Activated naive CD4-positive, alpha-beta T cell treated with anti-CD3 and anti-CD28 coated beads, Interleukin-2, amount 50 U/mL, for 24 hours (primary cell): Measurements from ENCODE around the gene ZSCAN5B.
"Not testable (repeated sequence)": the region's sequence is repeated elsewhere in the genome, so short reads cannot be mapped to it uniquely, and the experiment has no call there.

Source experiments
- H3K27ac Mint-ChIP-seq: one replicate; pipeline ENCODE4 v1.8.0; 2021; ENCODE audit warnings: mild to moderate bottlenecking, mixed read lengths
- H3K27me3 Mint-ChIP-seq: one replicate; pipeline ENCODE4 v1.8.0; 2021; ENCODE audit warnings: mixed read lengths
- H3K36me3 Mint-ChIP-seq: one replicate; pipeline ENCODE4 v1.8.0; 2021; ENCODE audit warnings: mixed read lengths
- H3K4me1 Mint-ChIP-seq: one replicate; pipeline ENCODE4 v1.8.0; 2021; ENCODE audit warnings: mixed read lengths
- H3K4me3 Mint-ChIP-seq: one replicate; pipeline ENCODE4 v1.8.0; 2021; ENCODE audit warnings: mild to moderate bottlenecking, mixed read lengths
- H3K9me3 Mint-ChIP-seq: one replicate; pipeline ENCODE4 v1.8.0; 2021; ENCODE audit warnings: mixed read lengths

Gene ZSCAN5B

DNA sequence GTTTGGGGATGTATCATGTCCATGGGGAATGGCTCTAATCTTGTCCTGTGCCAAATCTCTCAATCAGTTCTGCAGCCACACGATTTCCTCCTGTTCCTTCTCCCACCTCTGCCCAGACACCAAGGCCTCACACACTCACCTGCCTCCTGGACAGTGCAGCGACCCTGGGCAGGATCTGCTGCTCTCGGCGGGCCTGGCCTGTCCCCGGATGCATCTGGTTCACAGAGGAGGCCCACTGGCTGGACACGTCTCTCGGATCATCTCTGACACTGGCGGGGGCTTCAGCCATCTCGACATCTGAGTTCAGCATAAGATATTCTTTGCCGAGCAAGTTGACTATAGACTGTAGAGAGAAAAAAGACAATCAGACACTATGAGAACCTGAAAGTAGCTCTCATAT, 5.9 kb downstream of the ZSCAN5B start:
- H3K4me3 Mint-ChIP-seq = no peak overlapping the region
- H3K9me3 Mint-ChIP-seq = no peaks in the 10 kb centered on the region
- no peaks in the 10 kb centered on the region for H3K36me3 Mint-ChIP-seq
- peak overlapping the region; percentile 56 for H3K27ac Mint-ChIP-seq
- no peaks in the 10 kb centered on the region for H3K4me1 Mint-ChIP-seq
- peaks cover 5% of the 10 kb centered on the region for H3K27me3 Mint-ChIP-seq

- Mint-ChIP-seq H3K4me1 (no peaks in the 10 kb centered on the region), H3K27ac (no peak overlapping the region), H3K9me3 (no peaks in the 10 kb centered on the region), H3K27me3 (peaks cover 5% of the 10 kb centered on the region), H3K36me3 (no peaks in the 10 kb centered on the region), H3K4me3 (no peak overlapping the region)
Measured at GRCh38 chr19:56191115-56191514, 6.5 kb downstream of the ZSCAN5B start.

DNA sequence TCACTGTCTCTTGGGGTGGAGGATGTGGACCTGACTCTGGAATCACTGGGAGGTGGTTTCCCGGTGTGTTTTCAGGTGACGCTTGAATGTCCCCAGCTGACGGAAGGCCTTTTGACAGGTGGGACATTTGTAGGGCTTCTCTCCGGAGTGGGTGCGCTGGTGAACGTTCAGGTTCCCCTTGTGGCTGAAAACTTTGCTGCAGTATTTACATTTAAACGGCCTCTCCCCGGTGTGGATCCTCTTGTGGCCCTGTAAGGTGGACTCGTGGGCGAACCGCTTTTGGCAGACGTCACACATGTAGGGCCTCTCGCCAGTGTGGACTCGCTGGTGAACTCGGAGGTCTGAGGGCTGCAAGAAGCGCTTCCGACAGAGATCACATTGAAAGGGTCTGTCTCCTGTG, 7.8 kb downstream of the ZSCAN5B start:
- no peak overlapping the region for H3K27ac Mint-ChIP-seq
- H3K4me3 Mint-ChIP-seq = no peak overlapping the region
- no peaks in the 10 kb centered on the region for H3K36me3 Mint-ChIP-seq
- no peaks in the 10 kb centered on the region for H3K9me3 Mint-ChIP-seq
- H3K4me1 Mint-ChIP-seq = peaks cover 6% of the 10 kb centered on the region
- H3K27me3 Mint-ChIP-seq = peaks cover 8% of the 10 kb centered on the region

DNA sequence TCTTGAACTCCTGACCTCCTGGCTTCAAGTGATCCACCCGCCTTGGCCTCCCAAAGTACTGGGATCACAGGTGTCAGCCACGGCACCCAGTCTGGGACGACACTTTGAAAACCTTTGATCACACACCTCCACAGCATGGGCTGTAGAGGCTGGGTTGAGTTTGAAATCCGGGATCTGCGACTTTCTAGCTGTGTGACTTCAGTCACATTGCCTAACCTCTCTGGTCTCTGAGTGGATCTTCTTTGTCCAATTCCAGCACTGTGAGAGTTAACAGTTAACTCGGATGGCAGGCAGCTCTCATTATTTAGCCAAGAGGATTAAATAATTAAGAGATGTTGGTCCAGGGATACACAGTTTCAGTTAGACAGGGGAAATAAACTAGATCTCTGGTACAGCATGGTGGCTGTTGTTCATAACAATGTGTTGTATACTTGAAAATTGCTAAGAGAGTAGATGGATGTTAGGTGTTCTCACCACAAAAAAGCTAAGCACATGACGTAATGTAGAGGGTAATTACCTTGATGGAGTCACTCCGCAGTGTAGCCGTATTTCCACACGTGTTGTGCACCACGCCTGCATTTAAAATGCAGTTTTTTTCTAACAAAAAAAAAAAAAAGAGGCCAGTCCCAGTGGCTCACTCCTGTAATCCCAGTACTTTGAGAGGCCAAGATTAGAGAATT, 19.9 kb downstream of the ZSCAN5B start:
- Mint-ChIP-seq H3K27me3 (no peaks in the 10 kb centered on the region), H3K4me1 (no peaks in the 10 kb centered on the region), H3K36me3 (no peaks in the 10 kb centered on the region), H3K4me3 (no peak overlapping the region), H3K9me3 (no peaks in the 10 kb centered on the region), H3K27ac (no peak overlapping the region)

GRCh38 chr19:56176881-56177280, 20.7 kb downstream of the ZSCAN5B start:
- Mint-ChIP-seq H3K27ac (no peak overlapping the region), H3K9me3 (no peaks in the 10 kb centered on the region), H3K36me3 (no peaks in the 10 kb centered on the region), H3K4me1 (peaks cover 1% of the 10 kb centered on the region), H3K27me3 (no peaks in the 10 kb centered on the region), H3K4me3 (no peak overlapping the region)

DNA sequence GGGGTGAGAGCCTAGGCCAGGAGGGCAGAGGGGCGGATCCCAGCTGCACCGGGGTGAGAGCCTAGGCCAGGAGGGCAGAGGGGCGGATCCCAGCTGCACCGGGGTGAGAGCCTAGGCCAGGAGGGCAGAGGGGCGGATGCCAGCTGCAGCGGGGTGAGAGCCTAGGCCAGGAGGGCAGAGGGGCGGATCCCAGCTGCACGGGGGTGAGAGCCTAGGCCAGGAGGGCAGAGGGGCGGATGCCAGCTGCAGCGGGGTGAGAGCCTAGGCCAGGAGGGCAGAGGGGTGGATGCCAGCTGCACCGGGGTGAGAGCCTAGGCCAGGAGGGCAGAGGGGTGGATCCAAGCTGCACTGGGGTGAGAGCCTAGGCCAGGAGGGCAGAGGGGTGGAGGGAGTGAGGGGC, 21.3 kb downstream of the ZSCAN5B start:
- H3K27ac Mint-ChIP-seq, H3K4me1 Mint-ChIP-seq, H3K36me3 Mint-ChIP-seq, H3K27me3 Mint-ChIP-seq, H3K9me3 Mint-ChIP-seq, H3K4me3 Mint-ChIP-seq: not testable (repeated sequence)

DNA sequence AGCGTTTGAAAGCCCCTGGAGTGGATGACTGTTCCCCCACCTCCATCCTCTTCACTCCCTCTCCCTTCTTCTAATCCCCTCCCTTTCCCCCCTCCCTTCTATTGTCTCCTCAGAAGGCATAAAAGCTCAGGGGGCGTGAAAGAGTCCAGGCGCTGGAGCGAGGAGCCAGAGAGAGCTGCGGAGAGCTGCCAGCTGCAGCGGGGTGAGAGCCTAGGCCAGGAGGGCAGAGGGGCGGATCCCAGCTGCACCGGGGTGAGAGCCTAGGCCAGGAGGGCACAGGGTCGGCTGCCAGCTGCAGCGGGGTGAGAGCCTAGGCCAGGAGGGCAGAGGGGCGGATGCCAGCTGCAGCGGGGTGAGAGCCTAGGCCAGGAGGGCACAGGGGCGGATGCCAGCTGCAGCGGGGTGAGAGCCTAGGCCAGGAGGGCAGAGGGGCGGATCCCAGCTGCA, 21.7 kb downstream of the ZSCAN5B start, which contains the start of gene GALP:
TSS of gene GALP (plus strand) at position 148 of the 447 bp plus-strand sequence. CDS start 1,101 bp downstream, outside the sequence.
- not testable (repeated sequence) for H3K36me3 Mint-ChIP-seq, H3K4me1 Mint-ChIP-seq, H3K4me3 Mint-ChIP-seq, H3K27me3 Mint-ChIP-seq, H3K9me3 Mint-ChIP-seq, H3K27ac Mint-ChIP-seq

- H3K4me1 Mint-ChIP-seq = peaks cover 3% of the 10 kb centered on the region
- H3K27me3 Mint-ChIP-seq = peaks cover 2% of the 10 kb centered on the region
- no peak overlapping the region for H3K4me3 Mint-ChIP-seq
- H3K36me3 Mint-ChIP-seq = no peaks in the 10 kb centered on the region
- H3K27ac Mint-ChIP-seq = no peak overlapping the region
- no peaks in the 10 kb centered on the region for H3K9me3 Mint-ChIP-seq
Measured at GRCh38 chr19:56174550-56174949, 23.0 kb downstream of the ZSCAN5B start.

DNA sequence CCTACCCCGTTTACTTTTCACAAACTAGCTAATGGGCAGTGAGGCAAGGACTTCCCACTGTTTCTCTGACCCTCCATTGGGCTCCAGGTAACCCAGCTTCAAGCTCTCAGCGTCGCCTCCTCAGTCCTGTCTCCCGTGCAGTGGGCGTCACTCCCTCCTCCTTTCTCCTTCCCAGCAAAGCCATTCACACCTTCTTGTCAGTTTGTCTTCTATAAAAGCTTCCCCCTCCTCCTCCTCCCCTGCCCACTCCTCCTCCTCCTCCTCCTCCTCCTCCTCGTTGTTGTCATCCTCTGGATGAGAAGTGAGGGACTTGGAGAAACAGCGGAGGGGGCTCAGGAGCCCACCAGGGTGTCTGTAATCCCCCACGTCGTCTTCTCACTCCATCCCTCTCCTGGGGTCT, 23.5 kb downstream of the ZSCAN5B start:
- Mint-ChIP-seq H3K36me3 (no peaks in the 10 kb centered on the region), H3K4me3 (no peak overlapping the region), H3K4me1 (peaks cover 3% of the 10 kb centered on the region), H3K27ac (no peak overlapping the region), H3K27me3 (peaks cover 2% of the 10 kb centered on the region), H3K9me3 (no peaks in the 10 kb centered on the region)

GRCh38 chr19:56170261-56170660, 27.3 kb downstream of the ZSCAN5B start:
- Mint-ChIP-seq H3K27me3 (peaks cover 2% of the 10 kb centered on the region), H3K9me3 (no peaks in the 10 kb centered on the region), H3K27ac (no peak overlapping the region), H3K36me3 (no peaks in the 10 kb centered on the region), H3K4me1 (peaks cover 3% of the 10 kb centered on the region), H3K4me3 (no peak overlapping the region)

- H3K27me3 Mint-ChIP-seq = peaks cover 3% of the 10 kb centered on the region
- H3K36me3 Mint-ChIP-seq = no peaks in the 10 kb centered on the region
- peaks cover 6% of the 10 kb centered on the region for H3K4me1 Mint-ChIP-seq
- no peaks in the 10 kb centered on the region for H3K9me3 Mint-ChIP-seq
- H3K27ac Mint-ChIP-seq = no peak overlapping the region
- H3K4me3 Mint-ChIP-seq = no peak overlapping the region
Measured at GRCh38 chr19:56167064-56167578, 30.5 kb downstream of the ZSCAN5B start.

DNA sequence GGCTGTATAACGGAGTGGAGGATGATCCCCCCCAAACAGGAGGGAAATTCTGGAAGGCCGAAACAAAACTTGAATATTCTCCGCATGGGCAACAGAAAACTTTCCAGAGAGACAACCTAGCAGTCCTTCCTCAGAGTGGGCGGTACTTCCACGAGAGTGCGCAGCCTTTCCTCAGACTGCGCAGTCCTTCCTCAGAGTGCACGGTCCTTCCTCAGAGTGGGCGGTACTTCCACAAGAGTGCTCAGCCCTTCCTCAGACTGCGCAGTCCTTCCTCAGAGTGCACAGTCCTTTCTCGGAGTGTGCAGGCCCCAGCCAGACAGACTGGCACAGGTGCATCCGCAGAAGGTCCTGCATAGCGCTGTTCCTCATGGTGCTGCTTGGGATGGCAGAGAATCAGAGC, 34.5 kb downstream of the ZSCAN5B start:
- peaks cover 9% of the 10 kb centered on the region for H3K36me3 Mint-ChIP-seq
- peaks cover 6% of the 10 kb centered on the region for H3K4me1 Mint-ChIP-seq
- H3K9me3 Mint-ChIP-seq = no peaks in the 10 kb centered on the region
- peaks cover 2% of the 10 kb centered on the region for H3K27me3 Mint-ChIP-seq
- peak overlapping the region; percentile 79 for H3K27ac Mint-ChIP-seq
- no peak overlapping the region for H3K4me3 Mint-ChIP-seq

- peak overlapping the region; percentile 46 for H3K27ac Mint-ChIP-seq
Measured at GRCh38 chr19:56162258-56162657, 35.3 kb downstream of the ZSCAN5B start.

DNA sequence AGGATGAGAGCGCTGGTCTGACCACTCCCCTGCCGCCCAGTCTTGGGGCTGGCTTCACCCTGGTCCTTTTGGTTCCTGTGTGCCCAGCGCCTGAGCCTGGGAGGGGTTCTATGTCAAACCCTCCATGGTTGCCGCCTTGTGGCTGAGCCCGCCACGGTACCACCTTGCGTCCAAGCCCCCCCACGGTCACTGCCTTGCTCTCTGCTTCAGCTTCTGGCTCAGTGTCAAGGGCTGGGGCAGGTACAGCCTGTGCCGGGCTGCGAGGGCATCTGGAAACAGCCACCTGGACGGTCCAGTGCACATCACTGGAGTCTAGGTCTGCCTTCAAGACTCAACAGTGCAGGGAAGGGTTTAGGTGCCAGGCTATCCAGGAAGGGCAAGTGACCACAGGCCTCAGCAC, 36.0 kb downstream of the ZSCAN5B start:
- peaks cover 2% of the 10 kb centered on the region for H3K27me3 Mint-ChIP-seq
- peaks cover 9% of the 10 kb centered on the region for H3K36me3 Mint-ChIP-seq
- no peaks in the 10 kb centered on the region for H3K9me3 Mint-ChIP-seq
- H3K4me1 Mint-ChIP-seq = peaks cover 6% of the 10 kb centered on the region
- no peak overlapping the region for H3K27ac Mint-ChIP-seq
- no peak overlapping the region for H3K4me3 Mint-ChIP-seq

More at GRCh38 chr19:56162258-56162657, 35.3 kb downstream of the ZSCAN5B start:
- no peak overlapping the region for H3K4me3 Mint-ChIP-seq
- H3K4me1 Mint-ChIP-seq = peaks cover 6% of the 10 kb centered on the region
- peaks cover 9% of the 10 kb centered on the region for H3K36me3 Mint-ChIP-seq
- H3K9me3 Mint-ChIP-seq = no peaks in the 10 kb centered on the region
- peaks cover 2% of the 10 kb centered on the region for H3K27me3 Mint-ChIP-seq

DNA sequence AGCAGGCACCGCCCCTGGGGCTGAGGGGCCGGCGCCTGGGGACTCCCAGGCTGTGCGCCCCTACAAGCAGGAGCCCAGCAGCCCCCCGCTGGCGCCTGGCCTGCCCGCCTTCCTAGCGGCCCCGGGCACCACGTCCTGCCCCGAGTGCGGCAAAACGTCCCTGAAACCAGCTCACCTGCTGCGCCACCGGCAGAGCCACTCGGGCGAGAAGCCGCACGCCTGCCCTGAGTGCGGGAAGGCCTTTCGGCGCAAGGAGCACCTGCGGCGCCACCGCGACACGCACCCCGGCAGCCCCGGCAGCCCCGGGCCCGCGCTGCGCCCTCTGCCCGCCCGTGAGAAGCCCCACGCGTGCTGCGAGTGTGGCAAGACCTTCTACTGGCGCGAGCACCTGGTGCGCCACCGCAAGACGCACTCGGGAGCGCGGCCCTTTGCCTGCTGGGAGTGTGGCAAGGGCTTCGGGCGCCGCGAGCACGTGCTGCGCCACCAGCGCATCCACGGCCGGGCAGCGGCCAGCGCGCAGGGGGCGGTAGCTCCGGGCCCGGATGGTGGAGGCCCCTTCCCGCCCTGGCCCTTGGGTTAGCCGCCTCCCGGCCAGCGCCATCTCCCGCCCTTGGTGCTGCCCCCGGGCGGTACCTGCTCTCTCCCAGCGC, 37.8 kb downstream of the ZSCAN5B start:
- H3K36me3 Mint-ChIP-seq = peaks cover 9% of the 10 kb centered on the region
- no peaks in the 10 kb centered on the region for H3K27me3 Mint-ChIP-seq
- no peak overlapping the region for H3K4me3 Mint-ChIP-seq
- no peak overlapping the region for H3K27ac Mint-ChIP-seq
- peaks cover 6% of the 10 kb centered on the region for H3K4me1 Mint-ChIP-seq
- H3K9me3 Mint-ChIP-seq = no peaks in the 10 kb centered on the region

DNA sequence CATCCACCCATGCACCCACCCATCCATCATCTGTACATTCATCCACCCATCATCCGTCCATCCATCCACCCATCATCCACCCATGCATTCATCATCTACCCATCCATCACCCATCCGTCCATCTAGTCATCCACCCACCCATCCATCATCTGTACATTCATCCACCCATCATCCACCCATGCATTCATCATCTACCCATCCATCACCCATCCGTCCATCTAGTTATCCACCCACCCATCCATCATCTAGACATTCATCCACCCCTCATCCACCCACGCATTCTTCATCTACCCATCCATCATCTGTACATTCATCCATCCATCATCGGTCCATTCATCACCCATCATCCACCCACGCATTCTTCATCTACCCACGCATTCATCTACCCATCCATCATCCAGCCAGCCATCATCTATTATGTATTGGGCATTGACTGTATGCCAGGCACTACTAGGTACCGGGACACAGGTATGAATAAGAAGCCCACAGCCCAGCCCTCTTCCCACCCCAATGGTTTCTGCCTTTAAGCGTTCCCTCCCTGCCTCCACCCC, 38.5 kb downstream of the ZSCAN5B start:
- H3K27me3 Mint-ChIP-seq = no peaks in the 10 kb centered on the region
- peaks cover 9% of the 10 kb centered on the region for H3K36me3 Mint-ChIP-seq
- H3K9me3 Mint-ChIP-seq = no peaks in the 10 kb centered on the region
- H3K4me1 Mint-ChIP-seq = peaks cover 6% of the 10 kb centered on the region
- no peak overlapping the region for H3K27ac Mint-ChIP-seq
- H3K4me3 Mint-ChIP-seq = no peak overlapping the region
